T-helper 22 cell (primary cell): ENCODE results near the gene MECP2.
A peak's percentile ranks its signal among the peaks of the same experiment; 100 is the strongest.
"Not testable (repeated sequence)": the region's sequence is repeated elsewhere in the genome, so short reads cannot be mapped to it uniquely, and the experiment has no call there.

Experiments
- DNase-seq: peaks from one replicate; pipeline ENCODE4 v3.0.0-alpha.2; 2020; ENCODE audit warnings: low read depth

MECP2 gene

GRCh38 chrX:154097589-154098541 lies at the start of gene MECP2:
Gene MECP2, minus strand, starts transcription at chrX:154097717.
- peak; percentile 79 for DNase-seq

DNA sequence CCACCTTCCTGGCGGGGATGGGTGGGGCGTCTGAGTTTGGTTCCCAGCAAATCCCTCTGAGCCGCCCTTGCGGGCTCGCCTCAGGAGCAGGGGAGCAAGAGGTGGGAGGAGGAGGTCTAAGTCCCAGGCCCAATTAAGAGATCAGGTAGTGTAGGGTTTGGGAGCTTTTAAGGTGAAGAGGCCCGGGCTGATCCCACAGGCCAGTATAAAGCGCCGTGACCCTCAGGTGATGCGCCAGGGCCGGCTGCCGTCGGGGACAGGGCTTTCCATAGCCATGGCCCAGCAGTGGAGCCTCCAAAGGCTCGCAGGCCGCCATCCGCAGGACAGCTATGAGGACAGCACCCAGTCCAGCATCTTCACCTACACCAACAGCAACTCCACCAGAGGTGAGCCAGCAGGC lies 46.5 kb upstream of the MECP2 start, which contains the start of gene OPN1LW:
TSS of gene OPN1LW (plus strand) at position 234 of the 400 bp plus-strand sequence. CDS start at position 275, 41 bp downstream.
- not testable (repeated sequence) for DNase-seq

GRCh38 chrX:154142950-154143745 lies 45.6 kb upstream of the MECP2 start:
- DNase-seq: no peak

- no peak for DNase-seq
These were observed 44.9 kb upstream of the MECP2 start for GRCh38 chrX:154142386-154142785.

GRCh38 chrX:154140742-154141141 lies 43.2 kb upstream of the MECP2 start:
- no peak for DNase-seq

- DNase-seq: no peak
These were observed 42.7 kb upstream of the MECP2 start for GRCh38 chrX:154140206-154140605.

- DNase-seq: no peak
These were observed 41.3 kb upstream of the MECP2 start for GRCh38 chrX:154138857-154139256.

- peak; percentile 55 for DNase-seq
These were observed 39.2 kb upstream of the MECP2 start for GRCh38 chrX:154136627-154137161.

DNA sequence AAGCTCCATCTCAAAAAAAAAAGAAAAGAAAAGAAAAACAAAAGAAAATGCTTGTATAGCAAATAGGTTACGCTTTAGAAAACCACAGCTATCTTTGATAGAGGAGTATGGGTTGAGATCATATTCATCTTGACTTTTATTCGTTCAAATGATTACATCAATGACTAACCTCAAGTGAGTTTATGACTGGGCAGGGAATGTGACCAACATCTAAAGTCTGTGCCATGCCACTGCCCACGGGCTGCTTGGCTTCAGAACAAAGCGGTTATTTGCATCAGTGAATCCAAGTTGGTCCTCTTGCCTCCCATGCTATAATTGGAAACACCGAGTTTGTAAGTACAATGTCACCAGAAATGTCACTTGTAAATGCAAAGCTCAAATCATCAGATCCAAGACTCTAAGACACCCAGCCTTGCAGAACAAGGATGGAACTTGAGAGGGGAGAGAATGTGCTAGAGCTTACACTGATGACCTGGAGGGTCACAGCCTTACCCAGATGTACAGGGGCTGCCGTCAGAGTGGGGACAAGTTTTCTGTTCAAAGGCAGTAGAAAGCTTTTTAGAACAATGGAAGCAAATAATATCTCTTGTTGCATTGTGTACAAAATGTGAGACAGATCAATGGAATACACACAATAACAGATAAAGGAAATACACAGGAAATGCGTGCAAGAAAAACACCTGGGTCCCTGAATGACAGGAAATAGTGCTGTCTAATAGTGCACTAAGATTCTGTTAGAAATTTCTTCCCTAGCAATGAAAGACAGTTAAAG lies 38.1 kb upstream of the MECP2 start:
- DNase-seq: peak; percentile 23

DNA sequence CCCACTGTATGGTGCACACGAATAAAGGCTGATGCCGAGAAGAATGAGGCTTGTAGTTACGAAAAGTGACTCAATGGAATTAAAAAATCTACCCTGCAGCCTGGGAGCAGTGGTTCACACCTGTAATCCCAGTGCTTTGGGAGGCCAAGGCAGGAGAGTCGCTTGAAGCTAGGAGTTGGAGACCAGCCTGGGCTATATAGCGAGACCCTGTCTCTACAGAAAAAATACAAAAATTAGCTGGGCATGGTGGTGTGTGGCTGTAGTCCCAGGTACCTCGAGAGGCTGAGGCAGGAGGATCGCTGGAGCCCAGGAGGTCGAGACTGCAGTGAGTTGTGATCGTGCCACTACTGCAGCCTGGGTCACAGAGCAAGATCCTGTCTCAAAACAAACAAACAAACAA lies 34.8 kb upstream of the MECP2 start:
- DNase-seq: no peak

DNA sequence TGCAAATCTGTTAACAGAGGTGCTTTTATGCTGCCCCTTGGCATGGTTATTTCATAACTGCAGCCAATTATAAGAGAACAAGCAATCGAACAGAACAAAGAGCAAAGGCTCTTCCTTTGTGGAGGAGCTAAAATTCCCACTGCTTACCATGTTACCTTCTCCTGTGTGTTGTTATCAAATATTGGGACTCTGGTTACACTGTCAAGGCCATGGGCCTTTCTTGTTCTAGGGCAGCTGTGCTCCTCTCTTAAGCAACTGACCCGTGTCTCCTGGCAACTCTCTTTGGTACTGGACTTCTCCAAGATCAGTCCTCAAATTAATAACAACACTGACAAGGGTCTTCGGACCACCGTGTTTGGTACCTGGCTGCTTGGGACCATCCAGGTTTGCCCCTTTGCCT lies 34.4 kb upstream of the MECP2 start:
- no peak for DNase-seq

DNA sequence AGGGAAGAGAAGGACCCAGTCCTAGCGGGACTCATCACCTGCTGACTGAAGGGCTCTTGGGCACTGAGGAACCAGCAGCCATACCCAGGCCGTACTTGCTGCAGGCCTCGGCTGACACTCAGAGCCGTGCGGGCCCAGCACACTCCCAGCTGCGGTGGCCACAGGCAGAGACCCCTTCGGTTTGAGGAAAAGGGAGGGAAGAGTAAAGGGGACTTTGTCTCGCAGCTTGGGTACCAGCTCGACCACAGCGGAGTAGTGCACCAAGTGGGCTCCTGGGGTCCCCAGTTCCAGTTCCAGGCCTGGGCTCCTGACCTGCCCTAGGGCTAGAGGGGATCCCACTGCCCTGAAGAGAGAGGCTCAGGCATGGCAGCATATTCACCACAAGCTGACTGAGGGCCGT lies 28.6 kb upstream of the MECP2 start:
- DNase-seq: no peak

DNA sequence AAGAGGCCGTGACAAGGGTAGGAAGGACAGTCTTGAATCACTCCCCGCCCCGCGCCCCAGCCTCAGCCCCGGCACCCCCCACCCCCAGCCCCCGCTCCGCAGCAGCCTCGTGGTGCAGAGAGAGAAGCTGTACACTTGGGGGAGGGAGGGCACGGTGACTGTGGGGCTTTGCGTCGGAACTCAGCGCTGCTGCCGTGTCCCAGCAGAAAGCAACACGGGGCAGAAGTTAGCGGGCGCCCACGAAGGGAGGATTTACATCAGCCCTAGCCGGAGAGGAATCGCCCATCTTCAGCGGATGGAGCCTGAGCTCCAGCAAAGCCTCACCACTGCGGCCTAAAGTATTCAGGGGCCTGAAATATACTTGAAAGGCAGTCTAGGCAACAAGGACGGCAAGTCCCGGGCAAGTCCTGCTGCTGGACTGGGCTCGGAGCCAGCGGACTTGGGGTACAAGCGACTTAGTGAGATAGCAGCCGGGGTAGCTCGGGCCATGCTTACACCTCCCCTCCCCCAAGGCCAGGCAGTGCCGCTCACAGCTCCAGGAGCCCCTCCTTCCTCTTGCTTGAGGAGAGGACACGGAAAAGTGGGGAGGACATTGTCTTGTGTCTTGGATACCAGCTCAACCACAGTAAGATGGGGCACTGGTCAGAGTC lies 28.0 kb upstream of the MECP2 start:
- DNase-seq: no peak

- peak; percentile 24 for DNase-seq
These were observed 26.0 kb upstream of the MECP2 start for GRCh38 chrX:154123241-154124219.

GRCh38 chrX:154121961-154122360 lies 24.4 kb upstream of the MECP2 start:
- DNase-seq: no peak

- no peak for DNase-seq
These were observed 23.7 kb upstream of the MECP2 start for GRCh38 chrX:154121207-154121606.

- no peak for DNase-seq
These were observed 23.1 kb upstream of the MECP2 start for GRCh38 chrX:154120567-154120966.

GRCh38 chrX:154117566-154117965 lies 20.0 kb upstream of the MECP2 start:
- DNase-seq: no peak

DNA sequence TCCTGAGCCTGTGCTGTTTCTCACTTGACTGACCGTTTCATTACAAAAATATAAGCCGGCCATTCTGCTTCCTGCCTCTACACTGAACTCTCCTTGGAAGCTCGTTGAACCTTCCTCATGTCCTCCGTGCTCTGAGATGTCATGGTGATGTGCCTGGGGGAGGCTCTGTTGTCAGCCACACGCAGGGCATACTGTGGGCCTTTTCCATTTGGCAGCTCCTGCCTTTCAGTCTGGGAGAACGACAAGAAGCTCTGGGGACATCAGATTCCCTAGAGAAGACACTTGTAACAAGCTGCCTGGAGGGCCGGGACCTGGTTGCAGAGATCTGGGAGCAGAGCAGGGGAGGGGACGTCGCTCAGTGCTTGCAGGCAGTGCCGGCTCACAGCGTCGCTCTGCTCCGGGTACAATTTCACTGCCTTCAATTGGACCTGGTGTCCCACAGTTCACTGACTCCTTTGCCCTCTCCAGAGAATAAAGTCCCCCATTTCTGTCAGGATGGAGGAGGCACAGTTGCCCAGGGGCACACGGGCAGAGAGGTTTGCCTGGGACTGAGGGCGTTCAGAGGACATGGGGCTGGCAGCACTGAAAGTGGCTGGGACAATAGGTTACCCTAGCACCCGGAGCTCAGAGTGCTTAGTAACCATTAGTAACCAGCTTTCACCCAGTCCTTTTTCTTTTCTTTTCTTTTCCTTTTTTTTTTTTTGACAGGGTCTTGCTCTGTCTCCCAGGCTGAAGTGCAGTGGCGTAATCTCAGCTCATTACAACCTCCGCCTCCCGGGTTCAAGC lies 19.1 kb upstream of the MECP2 start:
- no peak for DNase-seq
